Gastroesophageal sphincter (tissue), 3 donors: ENCODE measurements around the gene ABHD6.

ENCODE experiments used
- POLR2AphosphoS5 ChIP-seq: sonication (generic); formaldehyde crosslinking; IDR thresholded peaks from one replicate; pipeline ENCODE4 v1.6.1; 2017; ENCODE audit warnings: antibody characterized with exemption
- TF ChIP-seq, protein P1 (sequence below), 4 experiments: fragments of 200-600 bp in 2 of 4; fragments of 450-650 bp in 2 of 4; sonication (generic) in 1 of 4; IDR thresholded peaks; one replicate each; pipeline ENCODE4 v1.5.1; 2017 to 2019; ENCODE audit warnings: antibody characterized with exemption in 4 of 4, mild to moderate bottlenecking in 2 of 4, moderate library complexity in 2 of 4

DNA sequence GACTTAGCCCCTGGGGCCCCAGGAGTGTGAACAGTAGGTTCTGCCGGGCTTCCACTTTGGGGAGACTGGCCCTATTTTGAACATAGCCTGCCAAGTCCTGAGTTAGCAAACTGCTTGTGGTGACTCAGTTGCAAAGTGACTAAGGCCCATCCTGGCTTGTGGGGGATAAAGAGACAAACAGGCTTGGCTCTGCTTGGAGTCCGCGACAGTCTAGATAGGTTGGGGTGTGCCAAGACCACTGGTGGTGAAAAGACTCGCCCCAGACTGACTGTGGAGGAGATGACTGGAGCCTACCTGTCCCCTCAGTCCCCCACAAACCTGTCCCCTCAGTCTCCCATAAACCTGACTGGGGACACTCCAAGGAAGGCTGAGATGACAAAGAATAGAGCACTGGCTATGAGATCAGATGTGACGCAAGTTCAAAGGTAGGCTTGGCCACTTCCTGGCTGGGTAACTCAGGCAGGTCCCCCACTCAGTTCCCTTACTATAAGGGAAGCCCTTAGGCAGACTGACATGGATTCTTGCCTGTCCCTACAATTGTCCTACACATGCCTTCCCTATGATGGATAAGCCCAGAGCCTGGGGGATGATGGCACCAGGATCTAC lies 31.1 kb upstream of the ABHD6 start:
- TF ChIP-seq, protein P1, sequence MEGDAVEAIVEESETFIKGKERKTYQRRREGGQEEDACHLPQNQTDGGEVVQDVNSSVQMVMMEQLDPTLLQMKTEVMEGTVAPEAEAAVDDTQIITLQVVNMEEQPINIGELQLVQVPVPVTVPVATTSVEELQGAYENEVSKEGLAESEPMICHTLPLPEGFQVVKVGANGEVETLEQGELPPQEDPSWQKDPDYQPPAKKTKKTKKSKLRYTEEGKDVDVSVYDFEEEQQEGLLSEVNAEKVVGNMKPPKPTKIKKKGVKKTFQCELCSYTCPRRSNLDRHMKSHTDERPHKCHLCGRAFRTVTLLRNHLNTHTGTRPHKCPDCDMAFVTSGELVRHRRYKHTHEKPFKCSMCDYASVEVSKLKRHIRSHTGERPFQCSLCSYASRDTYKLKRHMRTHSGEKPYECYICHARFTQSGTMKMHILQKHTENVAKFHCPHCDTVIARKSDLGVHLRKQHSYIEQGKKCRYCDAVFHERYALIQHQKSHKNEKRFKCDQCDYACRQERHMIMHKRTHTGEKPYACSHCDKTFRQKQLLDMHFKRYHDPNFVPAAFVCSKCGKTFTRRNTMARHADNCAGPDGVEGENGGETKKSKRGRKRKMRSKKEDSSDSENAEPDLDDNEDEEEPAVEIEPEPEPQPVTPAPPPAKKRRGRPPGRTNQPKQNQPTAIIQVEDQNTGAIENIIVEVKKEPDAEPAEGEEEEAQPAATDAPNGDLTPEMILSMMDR (IDR thresholded peaks at IDR 0.05), result no peak
- TF ChIP-seq POLR2AphosphoS5, result no peak
